Endodermal cell (in vitro differentiated cells): ENCODE results near the gene ITFG1. TPM values are rescaled to one million over a fixed set of nuclear protein-coding genes. Genes with fewer than 3 reads are reported as not detected.

Experiments
- DNase-seq: peaks from one replicate; pipeline ENCODE4 v3.0.0-alpha.2; 2017
- H3K27ac ChIP-seq: 2 replicates; pipeline ENCODE4 v1.5.1; 2013; ENCODE audit warnings: mild to moderate bottlenecking, low read depth, low read length, moderate library complexity
- H3K27me3 ChIP-seq: 2 replicates; pipeline ENCODE4 v1.6.1; 2013; ENCODE audit warnings: mild to moderate bottlenecking, low read length, moderate library complexity; ENCODE audit not compliant: insufficient read depth, control insufficient read depth, poor library complexity, severe bottlenecking
- H3K36me3 ChIP-seq: 2 replicates; pipeline ENCODE4 v1.7.0; 2013; ENCODE audit warnings: mild to moderate bottlenecking, low read length, moderate library complexity; ENCODE audit not compliant: control insufficient read depth, insufficient read depth
- H3K4me1 ChIP-seq: one replicate; pipeline ENCODE4 v1.7.0; 2013; ENCODE audit warnings: low read length; ENCODE audit not compliant: control insufficient read depth, insufficient read depth
- H3K4me3 ChIP-seq: 2 replicates; pipeline ENCODE4 v1.5.1; 2013; ENCODE audit warnings: mild to moderate bottlenecking, low read length, moderate library complexity
- H3K9ac ChIP-seq: 2 replicates; pipeline ENCODE4 v1.6.1; 2013; ENCODE audit warnings: mild to moderate bottlenecking, low read length, moderate library complexity; ENCODE audit not compliant: poor library complexity, severe bottlenecking; ENCODE audit errors: extremely low read depth
- H3K9me3 ChIP-seq: 2 replicates; pipeline ENCODE4 v1.6.1; 2013; ENCODE audit warnings: mild to moderate bottlenecking, low read length, moderate library complexity; ENCODE audit not compliant: control insufficient read depth
- H3K27ac Mint-ChIP-seq: 2 replicates; pipeline ENCODE4 v1.8.0; 2020; ENCODE audit warnings: mixed read lengths
- H3K27me3 Mint-ChIP-seq: 2 replicates; pipeline ENCODE4 v1.8.0; 2021; ENCODE audit warnings: mild to moderate bottlenecking, mixed read lengths; ENCODE audit not compliant: insufficient read depth
- H3K36me3 Mint-ChIP-seq: 2 replicates; pipeline ENCODE4 v1.8.0; 2020; ENCODE audit warnings: low read depth, mixed read lengths
- H3K4me1 Mint-ChIP-seq: 2 replicates; pipeline ENCODE4 v1.8.0; 2020; ENCODE audit warnings: mixed read lengths
- H3K4me3 Mint-ChIP-seq: 2 replicates; pipeline ENCODE4 v1.8.0; 2020; ENCODE audit warnings: mild to moderate bottlenecking, moderate library complexity, mixed read lengths
- H3K9me3 Mint-ChIP-seq: 2 replicates; pipeline ENCODE4 v1.8.0; 2020; ENCODE audit warnings: mild to moderate bottlenecking, mixed read lengths
- CTCF ChIP-seq: fragments of 200-600 bp; sonication (generic); conservative IDR thresholded peaks from 2 replicates; pipeline ENCODE4 v1.5.0; 2021; ENCODE audit warnings: antibody characterized with exemption, mild to moderate bottlenecking
- WGBS, 2 experiments: methylation state at CpG; one replicate each; pipeline versions ENCODE4 v1.1.5 to v1.1.7; 2013; ENCODE audit warnings: missing lambda C conversion rate in 2 of 2, mixed read lengths in 1 of 2; ENCODE audit not compliant: insufficient coverage in 1 of 2, insufficient read length in 1 of 2; 5-methylcytosine and 5-hydroxymethylcytosine counted together
- total RNA-seq, 2 donors: library from RNA; stranded (reverse); fragmentation: NEBNext Ultra II Directional in 1 of 2; extraction: Animal tissue kit (Norgen Biotek cat#: 25700) in 1 of 2; gene quantifications; 2 replicates in 1 of 2; 3 replicates in 1 of 2; pipeline ENCODE4 v1.2.1, GENCODE V29; 2021

ITFG1 gene
- total RNA-seq, 2 donors from 2014 or later, result 35.6 to 40.0 TPM

- Histone ChIP-seq H3K27ac (no peak overlapping the region), H3K4me3 (no peak overlapping the region), H3K27me3 (no peaks in the 10 kb centered on the region), H3K36me3 (peaks cover 8% of the 10 kb centered on the region), H3K4me1 (peaks cover 10% of the 10 kb centered on the region), H3K9me3 (no peaks in the 10 kb centered on the region), H3K9ac (no peak overlapping the region)
- H3K4me3 Mint-ChIP-seq, result no peak overlapping the region
- H3K4me1 Mint-ChIP-seq, result peaks cover 17% of the 10 kb centered on the region
- TF ChIP-seq CTCF, result no peak
- H3K27me3 Mint-ChIP-seq, result no peaks in the 10 kb centered on the region
- H3K27ac Mint-ChIP-seq, result no peak overlapping the region
- H3K9me3 Mint-ChIP-seq, result peaks cover 2% of the 10 kb centered on the region
- 91 to 100% methylated on average over 1 to 2 of the region's 2 CpGs for WGBS, 2 experiments
- peaks cover 9% of the 10 kb centered on the region for H3K36me3 Mint-ChIP-seq
- no peak for DNase-seq
Measured at GRCh38 chr16:47467501-47467900, 6.6 kb upstream of the ITFG1 start.

DNA sequence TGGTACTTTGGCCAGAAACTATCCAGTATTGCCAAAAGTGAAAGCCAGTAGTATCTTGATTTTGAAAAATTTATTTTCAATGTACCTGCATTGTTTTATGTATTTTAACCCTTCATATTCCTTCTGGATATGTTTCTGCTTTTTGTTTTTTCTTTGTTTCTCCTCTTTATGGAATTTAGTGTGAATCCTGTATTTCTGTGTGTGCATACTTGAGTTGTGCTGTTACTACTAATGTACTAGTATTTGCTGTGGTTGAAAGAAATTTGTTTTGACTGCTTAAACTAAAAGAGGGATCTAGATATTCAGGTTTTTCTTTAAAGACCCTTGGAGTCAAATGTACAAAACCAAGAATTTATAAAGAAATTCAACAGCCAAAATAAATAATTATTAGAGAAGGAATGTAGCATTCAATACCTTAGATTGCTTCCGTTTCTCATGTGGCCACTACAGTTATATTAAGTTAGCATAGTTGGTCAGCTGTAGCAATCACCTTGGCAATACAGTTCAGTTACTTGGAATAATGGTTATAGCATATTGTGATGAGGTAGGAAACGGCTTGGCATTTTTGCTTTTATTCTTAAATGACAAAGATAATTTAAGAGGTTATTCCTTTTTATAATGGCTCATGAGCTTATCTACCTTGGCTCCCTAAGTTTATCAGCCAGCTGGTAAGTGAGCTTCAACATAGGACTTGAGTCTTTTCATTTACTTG is 5.2 kb upstream of the ITFG1 start:
- no peak for DNase-seq
- Histone ChIP-seq H3K27me3 (no peaks in the 10 kb centered on the region), H3K4me1 (peaks cover 10% of the 10 kb centered on the region), H3K36me3 (peaks cover 3% of the 10 kb centered on the region), H3K9ac (no peak overlapping the region), H3K27ac (no peak overlapping the region), H3K4me3 (no peak overlapping the region), H3K9me3 (no peaks in the 10 kb centered on the region)
- Mint-ChIP-seq H3K27me3 (no peaks in the 10 kb centered on the region), H3K4me3 (no peak overlapping the region), H3K9me3 (no peaks in the 10 kb centered on the region), H3K27ac (no peak overlapping the region), H3K4me1 (peaks cover 22% of the 10 kb centered on the region), H3K36me3 (peaks cover 6% of the 10 kb centered on the region)
- TF ChIP-seq CTCF, result no peak
- WGBS, 2 experiments, result 75 to 89% methylated on average over 1 to 2 of the region's 2 CpGs

- peaks cover 10% of the 10 kb centered on the region for H3K4me1 ChIP-seq
- peaks cover 4% of the 10 kb centered on the region for H3K36me3 Mint-ChIP-seq
- WGBS, 2 experiments, result 89 to 94% methylated on average over 9 to 11 of the region's 11 CpGs
- no peak overlapping the region for H3K27ac Mint-ChIP-seq
- no peaks in the 10 kb centered on the region for H3K27me3 ChIP-seq
- no peak for DNase-seq
- no peaks in the 10 kb centered on the region for H3K27me3 Mint-ChIP-seq
- H3K4me3 Mint-ChIP-seq, result no peak overlapping the region
- TF ChIP-seq CTCF, result no peak
- H3K9me3 ChIP-seq, result no peaks in the 10 kb centered on the region
- no peaks in the 10 kb centered on the region for H3K9me3 Mint-ChIP-seq
- no peak overlapping the region for H3K9ac ChIP-seq
- H3K4me1 Mint-ChIP-seq, result peaks cover 36% of the 10 kb centered on the region
- peak overlapping the region; percentile 91 for H3K4me3 ChIP-seq
- peaks cover 3% of the 10 kb centered on the region for H3K36me3 ChIP-seq
- H3K27ac ChIP-seq, result peak overlapping the region; percentile 74
Measured at GRCh38 chr16:47463771-47464624, 3.1 kb upstream of the ITFG1 start.
